Measurements from ENCODE around the gene ZNF644.

The ZNF644 gene

GRCh38 chr1:91022518-91022929, 689 bp upstream of the ZNF644 start:
- no peak for DNase-seq (ENCODE audit: low read depth)
- peak overlapping the region; percentile 89 for H3K4me3 ChIP-seq (ENCODE audit: low read length)

GRCh38 chr1:91020967-91021685, 709 bp downstream of the ZNF644 start:
- H3K4me3 ChIP-seq (ENCODE audit: low read length), result peak overlapping the region; percentile 89
- TF ChIP-seq, protein P1, sequence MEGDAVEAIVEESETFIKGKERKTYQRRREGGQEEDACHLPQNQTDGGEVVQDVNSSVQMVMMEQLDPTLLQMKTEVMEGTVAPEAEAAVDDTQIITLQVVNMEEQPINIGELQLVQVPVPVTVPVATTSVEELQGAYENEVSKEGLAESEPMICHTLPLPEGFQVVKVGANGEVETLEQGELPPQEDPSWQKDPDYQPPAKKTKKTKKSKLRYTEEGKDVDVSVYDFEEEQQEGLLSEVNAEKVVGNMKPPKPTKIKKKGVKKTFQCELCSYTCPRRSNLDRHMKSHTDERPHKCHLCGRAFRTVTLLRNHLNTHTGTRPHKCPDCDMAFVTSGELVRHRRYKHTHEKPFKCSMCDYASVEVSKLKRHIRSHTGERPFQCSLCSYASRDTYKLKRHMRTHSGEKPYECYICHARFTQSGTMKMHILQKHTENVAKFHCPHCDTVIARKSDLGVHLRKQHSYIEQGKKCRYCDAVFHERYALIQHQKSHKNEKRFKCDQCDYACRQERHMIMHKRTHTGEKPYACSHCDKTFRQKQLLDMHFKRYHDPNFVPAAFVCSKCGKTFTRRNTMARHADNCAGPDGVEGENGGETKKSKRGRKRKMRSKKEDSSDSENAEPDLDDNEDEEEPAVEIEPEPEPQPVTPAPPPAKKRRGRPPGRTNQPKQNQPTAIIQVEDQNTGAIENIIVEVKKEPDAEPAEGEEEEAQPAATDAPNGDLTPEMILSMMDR (conservative IDR thresholded peaks at IDR 0.05; ENCODE audit: low read depth, low read length), result no peak
- peak; percentile 64 for DNase-seq (ENCODE audit: low read depth)

More at GRCh38 chr1:91022518-91022929, 689 bp upstream of the ZNF644 start:
- TF ChIP-seq, protein P1 (conservative IDR thresholded peaks at IDR 0.05; ENCODE audit: low read depth, low read length), result no peak

GRCh38 chr1:91020486-91020885, 1.3 kb downstream of the ZNF644 start:
- DNase-seq (ENCODE audit: low read depth), result no peak
- peak overlapping the region; percentile 89 for H3K4me3 ChIP-seq (ENCODE audit: low read length)
- TF ChIP-seq, protein P1 (conservative IDR thresholded peaks at IDR 0.05; ENCODE audit: low read depth, low read length), result no peak

- DNase-seq (ENCODE audit: low read depth), result no peak
- H3K4me3 ChIP-seq (ENCODE audit: low read length), result no peak overlapping the region
- TF ChIP-seq, protein P1 (conservative IDR thresholded peaks at IDR 0.05; ENCODE audit: low read depth, low read length), result peak; percentile 44
Observed at GRCh38 chr1:91018006-91018405, 3.8 kb downstream of the ZNF644 start.

GRCh38 chr1:91015794-91016550, 5.9 kb downstream of the ZNF644 start:
- H3K4me3 ChIP-seq (ENCODE audit: low read length), result no peak overlapping the region
- DNase-seq (ENCODE audit: low read depth), result no peak
- TF ChIP-seq, protein P1 (conservative IDR thresholded peaks at IDR 0.05; ENCODE audit: low read depth, low read length), result no peak

GRCh38 chr1:91015358-91015780, 6.5 kb downstream of the ZNF644 start:
- H3K4me3 ChIP-seq (ENCODE audit: low read length), result no peak overlapping the region
- TF ChIP-seq, protein P1 (conservative IDR thresholded peaks at IDR 0.05; ENCODE audit: low read depth, low read length), result no peak
- no peak for DNase-seq (ENCODE audit: low read depth)
